ENCODE data around the gene RFESD.
A peak's percentile ranks its signal among the peaks of the same experiment; 100 is the strongest.

RFESD gene

GRCh38 chr5:95652849-95653248 is 6.3 kb downstream of the RFESD start:
- in situ Hi-C loops (cut with MboI; ENCODE audit: low pct_unique_long_range_greater_than_20kb, low sequenced_read_pairs), result loop anchor here (25.0 kb wide), 1 partner anchor 184 kb away; no protein-coding TSS in a partner anchor
- no peak for DNase-seq

- no peak for DNase-seq
- in situ Hi-C loops (cut with MboI; ENCODE audit: low pct_unique_long_range_greater_than_20kb, low sequenced_read_pairs), result loop anchor here (25.0 kb wide), 1 partner anchor 183 kb away; no protein-coding TSS in a partner anchor
Observed at GRCh38 chr5:95654196-95654595, 7.6 kb downstream of the RFESD start.

GRCh38 chr5:95655575-95655974 is 9.0 kb downstream of the RFESD start:
- in situ Hi-C loops (cut with MboI; ENCODE audit: low pct_unique_long_range_greater_than_20kb, low sequenced_read_pairs), result loop anchor here (25.0 kb wide), 1 partner anchor 182 kb away; no protein-coding TSS in a partner anchor
- no peak for DNase-seq

GRCh38 chr5:95660060-95660459 is 13.5 kb downstream of the RFESD start:
- no peak for DNase-seq
- in situ Hi-C loops (cut with MboI; ENCODE audit: low pct_unique_long_range_greater_than_20kb, low sequenced_read_pairs), result loop anchor here (25.0 kb wide), 1 partner anchor 177 kb away; no protein-coding TSS in a partner anchor

GRCh38 chr5:95662946-95663345 is 16.4 kb downstream of the RFESD start:
- in situ Hi-C loops (cut with MboI; ENCODE audit: low pct_unique_long_range_greater_than_20kb, low sequenced_read_pairs), result loop anchor here (25.0 kb wide), 1 partner anchor 174 kb away; no protein-coding TSS in a partner anchor
- DNase-seq, result no peak

- in situ Hi-C loops (cut with MboI; ENCODE audit: low pct_unique_long_range_greater_than_20kb, low sequenced_read_pairs), result loop anchor here (25.0 kb wide), 1 partner anchor 173 kb away; no protein-coding TSS in a partner anchor
- peak; percentile 64 for DNase-seq
Observed at GRCh38 chr5:95664204-95664786, 17.7 kb downstream of the RFESD start.

- in situ Hi-C loops (cut with MboI; ENCODE audit: low pct_unique_long_range_greater_than_20kb, low sequenced_read_pairs), result loop anchor here (25.0 kb wide), 1 partner anchor 170 kb away; no protein-coding TSS in a partner anchor
- peak; percentile 28 for DNase-seq
Observed at GRCh38 chr5:95667061-95667618, 20.6 kb downstream of the RFESD start.

- DNase-seq, result no peak
- in situ Hi-C loops (cut with MboI; ENCODE audit: low pct_unique_long_range_greater_than_20kb, low sequenced_read_pairs), result loop anchor here (25.0 kb wide), 1 partner anchor 170 kb away; no protein-coding TSS in a partner anchor
Observed at GRCh38 chr5:95667678-95668077, 21.1 kb downstream of the RFESD start.

GRCh38 chr5:95668216-95668615 is 21.6 kb downstream of the RFESD start:
- no peak for DNase-seq
- in situ Hi-C loops (cut with MboI; ENCODE audit: low pct_unique_long_range_greater_than_20kb, low sequenced_read_pairs), result loop anchor here (25.0 kb wide), 1 partner anchor 169 kb away; no protein-coding TSS in a partner anchor

GRCh38 chr5:95668728-95669127 is 22.2 kb downstream of the RFESD start:
- peak; percentile 26 for DNase-seq
- in situ Hi-C loops (cut with MboI; ENCODE audit: low pct_unique_long_range_greater_than_20kb, low sequenced_read_pairs), result loop anchor here (25.0 kb wide), 1 partner anchor 169 kb away; no protein-coding TSS in a partner anchor

- DNase-seq, result no peak
- in situ Hi-C loops (cut with MboI; ENCODE audit: low pct_unique_long_range_greater_than_20kb, low sequenced_read_pairs), result loop anchor here (25.0 kb wide), 1 partner anchor 168 kb away; no protein-coding TSS in a partner anchor
Observed at GRCh38 chr5:95669540-95669939, 23.0 kb downstream of the RFESD start.

GRCh38 chr5:95669985-95670384 is 23.4 kb downstream of the RFESD start:
- DNase-seq, result no peak
- in situ Hi-C loops (cut with MboI; ENCODE audit: low pct_unique_long_range_greater_than_20kb, low sequenced_read_pairs), result loop anchor here (25.0 kb wide), 1 partner anchor 167 kb away; no protein-coding TSS in a partner anchor

GRCh38 chr5:95670568-95670967 is 24.0 kb downstream of the RFESD start:
- in situ Hi-C loops (cut with MboI; ENCODE audit: low pct_unique_long_range_greater_than_20kb, low sequenced_read_pairs), result loop anchor here (25.0 kb wide), 1 partner anchor 167 kb away; no protein-coding TSS in a partner anchor
- DNase-seq, result no peak

- in situ Hi-C loops (cut with MboI; ENCODE audit: low pct_unique_long_range_greater_than_20kb, low sequenced_read_pairs), result loop anchor here (25.0 kb wide), 1 partner anchor 165 kb away; no protein-coding TSS in a partner anchor
- peak; percentile 39 for DNase-seq
Observed at GRCh38 chr5:95671826-95672225, 25.2 kb downstream of the RFESD start.

- in situ Hi-C loops (cut with MboI; ENCODE audit: low pct_unique_long_range_greater_than_20kb, low sequenced_read_pairs), result loop anchor here (25.0 kb wide), 1 partner anchor 165 kb away; no protein-coding TSS in a partner anchor
- DNase-seq, result no peak
Observed at GRCh38 chr5:95672641-95673040, 26.1 kb downstream of the RFESD start.

GRCh38 chr5:95673081-95673480 is 26.5 kb downstream of the RFESD start:
- DNase-seq, result no peak
- in situ Hi-C loops (cut with MboI; ENCODE audit: low pct_unique_long_range_greater_than_20kb, low sequenced_read_pairs), result loop anchor here (25.0 kb wide), 1 partner anchor 164 kb away; no protein-coding TSS in a partner anchor

- in situ Hi-C loops (cut with MboI; ENCODE audit: low pct_unique_long_range_greater_than_20kb, low sequenced_read_pairs), result no loop called here
- DNase-seq, result no peak
Observed at GRCh38 chr5:95682891-95683290, 36.3 kb downstream of the RFESD start, which contains the start of gene SPATA9. SPATA9 (minus strand) TSS chr5:95682991; CDS start chr5:95682854, 137 bp downstream.

GRCh38 chr5:95684361-95684760 is 37.8 kb downstream of the RFESD start:
- no peak for DNase-seq
- in situ Hi-C loops (cut with MboI; ENCODE audit: low pct_unique_long_range_greater_than_20kb, low sequenced_read_pairs), result no loop called here

- in situ Hi-C loops (cut with MboI; ENCODE audit: low pct_unique_long_range_greater_than_20kb, low sequenced_read_pairs), result no loop called here
- DNase-seq, result no peak
Observed at GRCh38 chr5:95686651-95687050, 40.1 kb downstream of the RFESD start.

- in situ Hi-C loops (cut with MboI; ENCODE audit: low pct_unique_long_range_greater_than_20kb, low sequenced_read_pairs), result no loop called here
- no peak for DNase-seq
Observed at GRCh38 chr5:95689680-95690079, 43.1 kb downstream of the RFESD start.

All from KBM-7 (cell line).